Measurements from ENCODE around the gene MTRFR. TPM values are rescaled to one million over a fixed set of nuclear protein-coding genes. Genes with fewer than 3 reads are reported as not detected.
"Not testable (repeated sequence)": the region's sequence is repeated elsewhere in the genome, so short reads cannot be mapped to it uniquely, and the experiment has no call there.

The MTRFR gene
- 15.9 and 19.2 TPM in 2 replicates for total RNA-seq

GRCh38 chr12:123232807-123233504, at the start of gene MTRFR, which contains the start of gene MPHOSPH9:
TSS of gene MTRFR (plus strand) at chr12:123233436. CDS start at chr12:123253675, 20,239 bp downstream.
TSS of gene MPHOSPH9 (minus strand) at chr12:123233141. CDS start at chr12:123230364, 2,777 bp downstream.
- peaks cover 1% of the 10 kb centered on the region for H3K36me3 ChIP-seq (ENCODE audit: control insufficient read depth, insufficient read depth, low read length)
- H3K27me3 ChIP-seq (ENCODE audit: control insufficient read depth, insufficient read depth, low read length): no peaks in the 10 kb centered on the region
- peak; percentile 50 for FAIRE-seq
- DNase-seq (ENCODE audit: low read depth): peak; percentile 98
- H3K4me3 ChIP-seq (ENCODE audit: low read depth, low read length): peak within 1 kb of the TSS; percentile 78
- TF ChIP-seq CTCF (IDR thresholded peaks at IDR 0.05; ENCODE audit: insufficient read depth, low read length, severe bottlenecking): no peak

- no peak for DNase-seq (ENCODE audit: low read depth)
- Histone ChIP-seq H3K4me3 (ENCODE audit: low read depth, low read length) (no peak overlapping the region), H3K36me3 (ENCODE audit: control insufficient read depth, insufficient read depth, low read length) (peaks cover 2% of the 10 kb centered on the region), H3K27me3 (ENCODE audit: control insufficient read depth, insufficient read depth, low read length) (no peaks in the 10 kb centered on the region)
- FAIRE-seq: no peak
- no peak for TF ChIP-seq CTCF (IDR thresholded peaks at IDR 0.05; ENCODE audit: insufficient read depth, low read length, severe bottlenecking)
These were observed 45.6 kb upstream of the MTRFR start for GRCh38 chr12:123187637-123188036.

- FAIRE-seq: no peak
- peaks cover 3% of the 10 kb centered on the region for H3K36me3 ChIP-seq (ENCODE audit: control insufficient read depth, insufficient read depth, low read length)
These were observed 33.3 kb upstream of the MTRFR start for GRCh38 chr12:123199936-123200335.

GRCh38 chr12:123200414-123200813, 32.8 kb upstream of the MTRFR start:
- H3K27me3 ChIP-seq (ENCODE audit: control insufficient read depth, insufficient read depth, low read length): no peaks in the 10 kb centered on the region
- H3K4me3 ChIP-seq (ENCODE audit: low read depth, low read length): no peak overlapping the region
- DNase-seq (ENCODE audit: low read depth): no peak
- no peak for TF ChIP-seq CTCF (IDR thresholded peaks at IDR 0.05; ENCODE audit: insufficient read depth, low read length, severe bottlenecking)
- H3K36me3 ChIP-seq (ENCODE audit: control insufficient read depth, insufficient read depth, low read length): peaks cover 3% of the 10 kb centered on the region
- FAIRE-seq: no peak

More at GRCh38 chr12:123199936-123200335, 33.3 kb upstream of the MTRFR start:
- TF ChIP-seq CTCF (IDR thresholded peaks at IDR 0.05; ENCODE audit: insufficient read depth, low read length, severe bottlenecking): no peak
- H3K4me3 ChIP-seq (ENCODE audit: low read depth, low read length): no peak overlapping the region
- no peaks in the 10 kb centered on the region for H3K27me3 ChIP-seq (ENCODE audit: control insufficient read depth, insufficient read depth, low read length)
- no peak for DNase-seq (ENCODE audit: low read depth)

DNA sequence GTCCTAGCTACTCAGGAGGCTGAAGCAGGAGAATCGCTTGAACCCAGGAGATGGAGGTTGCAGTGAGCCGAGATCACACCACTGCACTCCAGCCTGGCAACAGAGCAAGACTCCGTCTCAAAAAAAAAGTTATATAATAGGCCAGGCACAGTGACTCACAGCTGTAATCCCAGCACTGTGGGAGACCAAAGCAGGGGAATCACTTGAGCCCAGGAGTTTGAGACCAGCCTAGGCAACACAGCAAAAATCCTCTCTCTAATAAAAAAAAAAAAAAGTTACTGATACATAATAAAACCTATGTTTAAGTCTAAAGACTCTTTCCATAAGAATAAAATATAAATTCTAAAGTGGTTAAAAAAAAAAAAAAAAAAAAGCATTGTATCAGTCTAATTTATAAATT, 26.4 kb upstream of the MTRFR start:
- not testable (repeated sequence) for H3K36me3 ChIP-seq (ENCODE audit: control insufficient read depth, insufficient read depth, low read length); H3K27me3 ChIP-seq (ENCODE audit: control insufficient read depth, insufficient read depth, low read length); FAIRE-seq

DNA sequence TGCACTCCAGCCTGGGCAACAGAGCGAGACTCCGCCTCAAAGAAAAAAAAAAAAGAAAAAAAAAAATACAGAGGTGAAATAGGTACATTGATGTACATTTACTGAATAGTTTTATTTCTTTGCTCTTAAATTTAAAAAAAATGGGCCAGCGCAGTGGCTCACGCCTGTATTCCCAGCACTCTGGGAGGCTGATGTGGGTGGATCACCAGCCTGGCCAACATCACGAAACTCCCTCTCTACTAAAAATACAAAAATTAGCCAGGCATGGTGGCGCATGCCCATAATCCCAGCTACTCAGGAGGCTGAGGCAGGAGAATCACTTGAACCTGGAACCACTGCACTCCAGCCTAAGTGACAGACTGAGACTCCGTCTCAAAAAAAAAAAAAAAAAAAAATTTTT, 25.4 kb upstream of the MTRFR start:
- not testable (repeated sequence) for FAIRE-seq

More for the DNA sequence above, 26.4 kb upstream of the MTRFR start:
- DNase-seq (ENCODE audit: low read depth); H3K4me3 ChIP-seq (ENCODE audit: low read depth, low read length): not testable (repeated sequence)

DNA sequence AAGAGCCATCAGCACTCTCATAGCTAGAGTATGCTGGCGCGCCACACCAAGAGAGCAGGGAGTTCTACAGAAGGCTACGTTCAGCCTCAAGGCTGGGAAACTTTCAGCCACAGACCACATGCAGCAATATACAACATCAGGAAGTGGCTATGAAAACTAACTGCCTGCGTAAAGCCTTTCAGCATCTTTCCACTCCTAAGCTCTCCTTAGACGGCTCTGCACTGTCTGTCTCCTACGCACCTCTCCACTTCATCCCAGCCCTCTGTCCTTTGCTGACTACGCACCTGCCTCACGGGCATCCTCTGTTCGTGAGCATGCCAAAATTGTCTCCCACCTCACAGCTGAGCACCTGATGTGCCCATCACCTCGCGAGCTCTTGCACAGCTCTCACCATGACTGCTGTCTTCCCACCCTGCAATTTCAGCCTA, 10.0 kb upstream of the MTRFR start:
- TF ChIP-seq CTCF (IDR thresholded peaks at IDR 0.05; ENCODE audit: insufficient read depth, low read length, severe bottlenecking): no peak
- H3K27me3 ChIP-seq (ENCODE audit: control insufficient read depth, insufficient read depth, low read length): no peaks in the 10 kb centered on the region
- no peaks in the 10 kb centered on the region for H3K36me3 ChIP-seq (ENCODE audit: control insufficient read depth, insufficient read depth, low read length)
- H3K4me3 ChIP-seq (ENCODE audit: low read depth, low read length): no peak overlapping the region
- FAIRE-seq (peak; percentile 28), DNase-seq (ENCODE audit: low read depth) (no peak)

More for the DNA sequence above, 25.4 kb upstream of the MTRFR start:
- not testable (repeated sequence) for DNase-seq (ENCODE audit: low read depth); H3K27me3 ChIP-seq (ENCODE audit: control insufficient read depth, insufficient read depth, low read length); H3K4me3 ChIP-seq (ENCODE audit: low read depth, low read length); H3K36me3 ChIP-seq (ENCODE audit: control insufficient read depth, insufficient read depth, low read length)
